Bronchial epithelial cell (primary cell): ENCODE measurements around the gene ARHGEF10L. TPM values are rescaled to one million over a fixed set of nuclear protein-coding genes. Genes with fewer than 3 reads are reported as not detected.

Experiments
- DNase-seq: peaks from one replicate; pipeline ENCODE4 v3.0.0-alpha.2; 2010; ENCODE audit warnings: low read depth
- FAIRE-seq: peaks from 2 replicates; lab custom pipeline; 2011; peaks lifted over from hg19 to GRCh38; lab: Jason Lieb, UNC
- H3K27me3 ChIP-seq: 2 replicates; pipeline ENCODE4 v1.5.1; 2011; ENCODE audit warnings: low read length; ENCODE audit not compliant: control insufficient read depth, insufficient read depth
- H3K36me3 ChIP-seq: 2 replicates; pipeline ENCODE4 v1.5.1; 2011; ENCODE audit warnings: low read length; ENCODE audit not compliant: control insufficient read depth, insufficient read depth
- H3K4me3 ChIP-seq: 2 replicates; pipeline ENCODE4 v1.5.1; 2011; ENCODE audit warnings: mild to moderate bottlenecking, low read depth, low read length, control low read depth
- total RNA-seq: library from RNA; depleted of rRNA; stranded (reverse); fragments of >200 nt; gene quantifications from 2 replicates; pipeline ENCODE4 v1.2.1, GENCODE V29; 2014
- TF ChIP-seq, protein P1 (sequence below): IDR thresholded peaks from 2 replicates; pipeline ENCODE4 v1.5.1; 2011; ENCODE audit warnings: mild to moderate bottlenecking, moderate library complexity, low read length, control low read depth, inconsistent platforms; ENCODE audit not compliant: insufficient read depth, severe bottlenecking

The ARHGEF10L gene
- total RNA-seq, 1 donor from 2014 or later, result 6.3 TPM

DNA sequence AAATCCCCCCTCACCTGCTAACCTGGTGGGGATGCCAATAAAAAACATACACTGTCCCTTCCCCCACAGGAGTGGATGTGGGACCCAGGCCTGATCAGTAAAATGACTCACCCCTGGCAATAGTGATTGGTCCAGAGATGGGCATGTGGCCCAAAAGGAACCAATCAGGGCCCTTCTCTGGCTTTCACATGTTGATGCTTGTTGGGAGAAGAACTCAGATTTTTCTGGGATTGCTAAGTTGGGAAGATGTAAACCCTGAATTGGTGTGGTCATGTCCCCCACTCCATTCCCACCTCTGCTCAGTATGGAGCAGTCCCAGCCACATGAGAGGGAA lies 172.0 kb downstream of the ARHGEF10L start:
- Histone ChIP-seq H3K4me3 (no peak overlapping the region), H3K27me3 (no peaks in the 10 kb centered on the region), H3K36me3 (no peaks in the 10 kb centered on the region)
- DNase-seq (no peak), FAIRE-seq (no peak)
- TF ChIP-seq, protein P1, sequence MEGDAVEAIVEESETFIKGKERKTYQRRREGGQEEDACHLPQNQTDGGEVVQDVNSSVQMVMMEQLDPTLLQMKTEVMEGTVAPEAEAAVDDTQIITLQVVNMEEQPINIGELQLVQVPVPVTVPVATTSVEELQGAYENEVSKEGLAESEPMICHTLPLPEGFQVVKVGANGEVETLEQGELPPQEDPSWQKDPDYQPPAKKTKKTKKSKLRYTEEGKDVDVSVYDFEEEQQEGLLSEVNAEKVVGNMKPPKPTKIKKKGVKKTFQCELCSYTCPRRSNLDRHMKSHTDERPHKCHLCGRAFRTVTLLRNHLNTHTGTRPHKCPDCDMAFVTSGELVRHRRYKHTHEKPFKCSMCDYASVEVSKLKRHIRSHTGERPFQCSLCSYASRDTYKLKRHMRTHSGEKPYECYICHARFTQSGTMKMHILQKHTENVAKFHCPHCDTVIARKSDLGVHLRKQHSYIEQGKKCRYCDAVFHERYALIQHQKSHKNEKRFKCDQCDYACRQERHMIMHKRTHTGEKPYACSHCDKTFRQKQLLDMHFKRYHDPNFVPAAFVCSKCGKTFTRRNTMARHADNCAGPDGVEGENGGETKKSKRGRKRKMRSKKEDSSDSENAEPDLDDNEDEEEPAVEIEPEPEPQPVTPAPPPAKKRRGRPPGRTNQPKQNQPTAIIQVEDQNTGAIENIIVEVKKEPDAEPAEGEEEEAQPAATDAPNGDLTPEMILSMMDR, result no peak

DNA sequence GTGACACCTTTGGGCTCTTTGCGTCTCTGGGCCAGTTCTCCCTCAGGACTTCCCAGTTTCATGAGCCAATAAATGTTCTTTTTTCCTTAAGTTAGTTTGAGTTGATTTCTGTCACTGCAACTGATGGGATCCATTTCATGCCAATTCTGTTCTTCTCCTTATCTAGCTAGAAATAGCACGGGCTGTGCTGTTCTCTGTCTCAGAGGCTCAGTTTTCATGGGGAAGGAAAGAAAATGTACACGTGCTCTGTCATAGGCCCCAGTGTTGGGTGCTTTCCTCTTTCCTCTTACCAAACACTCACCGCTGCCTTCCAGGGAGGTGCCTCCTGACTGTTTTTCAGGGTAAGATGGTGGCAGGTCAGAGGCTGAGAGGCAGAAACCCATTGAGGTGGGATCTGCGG lies 172.4 kb downstream of the ARHGEF10L start:
- Histone ChIP-seq H3K36me3 (no peaks in the 10 kb centered on the region), H3K4me3 (no peak overlapping the region), H3K27me3 (no peaks in the 10 kb centered on the region)
- TF ChIP-seq, protein P1, result no peak
- no peak for DNase-seq
- FAIRE-seq, result no peak

DNA sequence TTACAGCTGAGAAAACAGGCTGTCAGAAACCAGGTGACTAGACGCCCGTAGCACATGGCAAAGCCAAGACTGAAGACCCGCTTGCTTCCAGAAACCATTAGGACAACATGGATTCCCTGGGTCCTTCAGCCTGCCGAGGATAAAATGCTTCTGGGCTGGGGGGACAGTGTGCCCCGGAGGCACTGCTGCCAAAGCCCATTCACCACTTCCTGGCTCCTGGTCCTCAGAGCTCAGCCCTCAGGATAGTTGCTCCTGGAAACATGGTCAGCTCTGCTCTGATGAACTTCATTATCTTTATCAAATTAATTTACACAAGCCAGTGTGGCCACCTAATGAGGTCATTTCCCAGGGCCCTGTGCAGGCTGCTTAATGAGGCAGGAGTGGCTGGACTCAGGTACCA lies 174.5 kb downstream of the ARHGEF10L start:
- no peak overlapping the region for H3K4me3 ChIP-seq
- TF ChIP-seq, protein P1, result no peak
- DNase-seq (no peak), FAIRE-seq (no peak)
- no peaks in the 10 kb centered on the region for H3K36me3 ChIP-seq
- no peaks in the 10 kb centered on the region for H3K27me3 ChIP-seq

DNA sequence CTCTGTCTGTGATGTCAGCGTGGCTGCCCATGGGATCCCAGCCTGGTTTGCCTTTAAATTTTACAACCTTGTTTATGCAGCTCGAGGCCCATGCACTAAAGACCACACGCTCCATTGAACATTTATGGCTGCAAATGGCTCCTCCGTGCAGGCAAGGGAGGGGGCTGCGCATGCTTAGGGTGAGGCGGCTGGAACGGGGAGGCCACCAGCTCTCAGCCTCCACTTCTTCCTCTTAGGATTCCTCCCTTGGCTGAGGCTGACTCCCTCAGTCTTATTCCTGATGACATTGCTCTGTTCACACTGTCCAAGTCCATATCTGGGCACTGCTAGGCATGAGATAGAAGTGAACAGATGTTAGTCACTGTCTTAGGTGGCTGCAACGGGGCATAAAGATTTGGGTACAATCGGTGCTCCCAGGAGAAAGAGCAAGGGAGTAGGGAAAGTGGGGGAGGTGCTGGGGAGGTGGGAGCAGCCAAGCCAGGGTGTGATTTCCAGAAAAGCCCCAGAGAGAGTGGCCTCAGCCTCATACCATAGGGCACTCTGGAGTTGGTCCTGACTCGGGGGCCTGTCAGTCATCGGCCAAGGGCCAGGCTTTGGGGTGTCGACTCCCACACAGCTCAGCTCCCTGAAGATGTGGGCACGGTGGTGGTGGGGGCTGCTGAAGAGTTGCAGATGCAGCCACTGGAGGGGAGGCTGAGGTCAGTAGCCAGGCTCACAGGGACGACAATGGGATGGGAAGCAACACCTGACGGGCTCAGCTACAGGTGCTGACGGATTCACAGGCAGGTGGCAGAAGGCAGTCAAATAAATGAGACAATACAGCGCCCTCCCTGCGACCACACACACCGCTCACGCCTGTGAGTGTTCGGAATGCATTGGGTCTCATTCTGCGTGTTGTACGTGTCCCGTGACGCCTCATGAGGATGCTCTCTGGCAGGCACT lies 178.4 kb downstream of the ARHGEF10L start:
- Histone ChIP-seq H3K27me3 (no peaks in the 10 kb centered on the region), H3K4me3 (no peak overlapping the region), H3K36me3 (no peaks in the 10 kb centered on the region)
- FAIRE-seq (no peak), DNase-seq (no peak)
- TF ChIP-seq, protein P1, result no peak

DNA sequence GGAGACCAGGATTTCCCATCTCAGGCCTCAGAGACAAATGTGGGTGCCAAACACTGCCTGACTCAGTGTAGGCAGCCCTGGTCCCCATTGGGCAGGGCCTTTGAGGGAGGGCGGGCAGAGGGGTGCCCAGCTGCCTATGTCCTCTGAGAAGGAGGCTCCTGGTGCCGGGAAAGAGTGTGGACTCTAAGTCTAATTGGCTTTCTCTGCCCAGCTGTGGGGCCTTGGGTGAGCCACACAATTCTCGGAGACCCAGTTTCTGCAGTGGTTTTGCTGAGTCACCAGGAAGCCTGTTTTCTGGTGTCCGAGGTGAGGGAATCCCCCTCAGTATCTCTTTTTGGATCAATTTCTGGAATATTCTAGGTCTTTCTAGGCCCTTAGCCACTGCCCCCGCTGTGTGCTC lies 180.4 kb downstream of the ARHGEF10L start:
- no peak for DNase-seq
- no peak for FAIRE-seq
- Histone ChIP-seq H3K4me3 (no peak overlapping the region), H3K36me3 (no peaks in the 10 kb centered on the region), H3K27me3 (no peaks in the 10 kb centered on the region)
- TF ChIP-seq, protein P1, result no peak

DNA sequence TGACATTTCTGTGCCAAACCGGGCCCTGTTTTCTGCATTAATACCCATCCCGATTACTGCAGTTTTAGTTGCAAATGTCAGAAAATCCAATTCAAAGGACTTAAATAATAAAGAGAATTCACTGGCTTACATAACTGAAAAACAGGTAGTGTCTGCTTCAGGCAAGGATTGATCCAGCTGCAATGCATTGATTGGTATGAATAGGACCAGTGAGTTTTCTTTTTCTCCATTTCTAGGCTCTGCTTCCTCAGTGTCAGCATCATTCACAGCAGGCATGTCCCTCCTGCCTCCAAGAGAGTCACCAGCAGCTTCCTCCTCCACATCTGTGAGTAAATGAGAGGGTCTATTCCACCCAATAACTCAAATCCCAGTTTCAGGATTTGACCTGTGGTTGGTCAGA lies 181.9 kb downstream of the ARHGEF10L start:
- H3K4me3 ChIP-seq, result no peak overlapping the region
- H3K27me3 ChIP-seq, result no peaks in the 10 kb centered on the region
- FAIRE-seq (no peak), DNase-seq (no peak)
- TF ChIP-seq, protein P1, result no peak
- H3K36me3 ChIP-seq, result no peaks in the 10 kb centered on the region
